GM18909 (cell line): Measurements from ENCODE around the gene LIMCH1.
"Not testable (repeated sequence)": the region's sequence is repeated elsewhere in the genome, so short reads cannot be mapped to it uniquely, and the experiment has no call there.

Experiments used
- ATAC-seq: cut with Tn5 transposase; IDR thresholded peaks from one replicate; pipeline ENCODE4 v1.9.1; 2021; ENCODE audit warnings: mild to moderate bottlenecking; ENCODE audit not compliant: unreplicated experiment, poor library complexity

Gene LIMCH1

GRCh38 chr4:41713768-41714167, 175.8 kb downstream of the LIMCH1 start:
- ATAC-seq, result no peak

GRCh38 chr4:41714364-41715000, 176.5 kb downstream of the LIMCH1 start:
- ATAC-seq, result no peak

GRCh38 chr4:41715155-41715554, 177.2 kb downstream of the LIMCH1 start:
- ATAC-seq, result no peak

- ATAC-seq, result no peak
These were observed 180.9 kb downstream of the LIMCH1 start for GRCh38 chr4:41718907-41719306.

GRCh38 chr4:41719417-41719816, 181.5 kb downstream of the LIMCH1 start:
- no peak for ATAC-seq

- no peak for ATAC-seq
These were observed 184.2 kb downstream of the LIMCH1 start for GRCh38 chr4:41722181-41722580.

- no peak for ATAC-seq
These were observed 185.3 kb downstream of the LIMCH1 start for GRCh38 chr4:41723286-41723685.

- no peak for ATAC-seq
These were observed 187.3 kb downstream of the LIMCH1 start for GRCh38 chr4:41725254-41725653.

GRCh38 chr4:41727861-41728572, 190.1 kb downstream of the LIMCH1 start:
- ATAC-seq, result no peak

- ATAC-seq, result no peak
These were observed 190.6 kb downstream of the LIMCH1 start for GRCh38 chr4:41728573-41728913.

GRCh38 chr4:41731569-41732126, 193.7 kb downstream of the LIMCH1 start:
- ATAC-seq, result no peak

- no peak for ATAC-seq
These were observed 196.4 kb downstream of the LIMCH1 start for GRCh38 chr4:41734371-41734770.

- ATAC-seq, result not testable (repeated sequence)
These were observed 199.5 kb downstream of the LIMCH1 start for GRCh38 chr4:41737491-41737890.

GRCh38 chr4:41741354-41741753, 203.4 kb downstream of the LIMCH1 start:
- no peak for ATAC-seq

- ATAC-seq, result no peak
These were observed 206.8 kb downstream of the LIMCH1 start for GRCh38 chr4:41744572-41745291.

GRCh38 chr4:41745292-41746024, 207.5 kb downstream of the LIMCH1 start:
- ATAC-seq, result no peak

- ATAC-seq, result no peak
These were observed 208.1 kb downstream of the LIMCH1 start for GRCh38 chr4:41746025-41746439.

- no peak for ATAC-seq
These were observed 208.7 kb downstream of the LIMCH1 start for GRCh38 chr4:41746440-41747229.

- no peak for ATAC-seq
These were observed 209.5 kb downstream of the LIMCH1 start for GRCh38 chr4:41747230-41748055.
